Heart right ventricle (tissue), 16 donors: Measurements from ENCODE around the gene ARHGEF7. TPM values are rescaled to one million over a fixed set of nuclear protein-coding genes. Genes with fewer than 3 reads are reported as not detected.
"Not testable (repeated sequence)": the region's sequence is repeated elsewhere in the genome, so short reads cannot be mapped to it uniquely, and the experiment has no call there.

Experiments
- ATAC-seq, 8 donors: fragments of 200-7000 bp; cut with Tn5 transposase; one replicate each; pipeline ENCODE4 v1.9.1; 2020; ENCODE audit warnings: mild to moderate bottlenecking in 8 of 8, moderate library complexity in 8 of 8, moderate number of reproducible peaks in 1 of 8
- DNase-seq, 2 donors: peaks; one replicate each; pipeline ENCODE4 v3.0.0-alpha.2; 2020
- H3K27ac ChIP-seq, 10 donors: fragments of 200-600 bp; sonication (generic) in 2 of 10; one replicate each; pipeline versions ENCODE4 v1.5.0 to v1.8.0; 2020 to 2022; ENCODE audit warnings: mild to moderate bottlenecking in 3 of 10
- H3K27me3 ChIP-seq, 7 donors: fragments of 200-600 bp; one replicate each; pipeline ENCODE4 v1.8.0; 2021 to 2022; ENCODE audit warnings: mild to moderate bottlenecking in 2 of 7
- H3K36me3 ChIP-seq, 9 donors: fragments of 200-600 bp; sonication (generic) in 1 of 9; one replicate each; pipeline versions ENCODE4 v1.5.0 to v1.8.0; 2020 to 2022; ENCODE audit warnings: mild to moderate bottlenecking in 2 of 9
- H3K4me1 ChIP-seq, 9 donors: fragments of 200-600 bp; sonication (generic) in 1 of 9; one replicate each; pipeline versions ENCODE4 v1.5.0 to v1.8.0; 2020 to 2022; ENCODE audit warnings: mild to moderate bottlenecking in 4 of 9
- H3K4me3 ChIP-seq, 10 donors: fragments of 200-600 bp; sonication (generic) in 2 of 10; one replicate each; pipeline versions ENCODE4 v1.5.0 to v1.8.0; 2020 to 2022; ENCODE audit warnings: mild to moderate bottlenecking in 7 of 10, moderate library complexity in 2 of 10
- H3K9me3 ChIP-seq, 11 donors: fragments of 200-600 bp in 10 of 11; sonication (generic) in 2 of 11; one replicate each; pipeline versions ENCODE4 v1.5.0 to v1.8.0; 2013 to 2022; ENCODE audit warnings: mild to moderate bottlenecking in 2 of 11, control low read depth in 1 of 11, moderate library complexity in 1 of 11
- CTCF ChIP-seq, 9 donors: fragments of 200-600 bp; sonication (generic) in 2 of 9; IDR thresholded peaks; one replicate each; pipeline versions ENCODE4 v1.5.0 to v1.8.0; 2021 to 2022; ENCODE audit warnings: antibody characterized with exemption in 9 of 9, mild to moderate bottlenecking in 5 of 9, moderate library complexity in 1 of 9
- WGBS, 2 donors: extraction: QIAGEN DNeasy Blood & Tissue Kit; methylation state at CpG; one replicate each; pipeline ENCODE4 v1.1.7; 2013; ENCODE audit warnings: inconsistent platforms in 1 of 2; 5-methylcytosine and 5-hydroxymethylcytosine counted together
- intact Hi-C, 10 donors: fragments of 100-400 bp; cut with DNase I; formaldehyde crosslinking; loops; one replicate each; pipeline versions ENCODE4 v1.11.1 to v1.14.2; 2022
- polyA plus RNA-seq, 2 donors: library from polyadenylated mRNA; stranded (reverse); fragments of 200-250 nt; gene quantifications; one replicate each; pipeline ENCODE4 v1.2.3, GENCODE V29; 2013
- total RNA-seq, 10 donors: library from RNA; stranded (reverse); fragmentation: NEBNext Ultra II Directional in 3 of 10; extraction: Animal tissue kit (Norgen Biotek cat#: 25700) in 3 of 10; gene quantifications; one replicate each; pipeline versions ENCODE4 v1.2.1 to v1.2.4, GENCODE V29; 2021 to 2023
- donor health status: Arrhythmogenic right ventricular cardiomyopathy.
- donor health status: ischemic (EF 13 %, LVEDD 7.1; RV severe dilation, severe dysfunction).
- donor health status: healthy with polysubstance abuse.
- donor health status: DM: no; HTN: yes; CAD: no.
- donor health status: DM: no; HTN: no; CAD: no.
- donor health status: ischemic (EF 25% LVEDD 6.9; RV normal size, moderate dysfunction).
- donor health status: ischemic (EF 25% LVEDD 5.7; RV mildly dilated, moderate dysfunction).
- donor health status: healthy.
- donor health status: DM: yes; HTN: yes; CAD: no.
- donor health status: Ischemic cardiomyopathy.
- donor health status: ischemic (EF 35%, LVEDD 5.7; RV mildly dilated, moderate dysfunction).
- donor health status: nonischemic (EF 11% LVEDD 7.7; RV severe dilation, severe dysfunction).
- donor health status: DM: yes; HTN: yes; CAD: no.
- donor health status: PGD.
- donor health status: ischemic (EF 29% LVEDD 5.4; RV normal size, mild dysfunction).
- donor health status: nonischemic (EF 23%, LVEDD 6.1; RV moderate dilation, normal function).

ARHGEF7 gene
- total and polyA plus RNA-seq, 12 donors, result 18.4 to 56.6 (median 43.1) TPM

DNA sequence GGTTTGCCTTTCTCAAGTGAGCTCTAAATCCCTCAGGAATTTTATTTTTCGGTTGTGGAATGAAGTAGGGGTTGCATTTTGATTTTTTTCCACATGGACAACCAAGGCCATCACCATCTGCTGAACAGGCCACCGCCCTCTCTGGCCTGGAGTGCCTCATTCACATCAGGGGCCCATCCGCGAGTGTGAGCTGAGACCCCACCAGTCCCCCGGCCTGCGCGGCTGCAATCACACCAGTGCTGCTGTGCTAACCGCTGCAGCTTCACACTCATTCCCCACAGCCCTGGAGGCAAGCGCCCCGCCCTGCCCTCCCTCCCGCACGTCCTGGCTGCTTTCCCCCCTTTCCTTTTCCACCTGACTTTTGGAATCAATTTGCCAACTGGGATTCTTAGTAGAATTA lies 35.7 kb upstream of the ARHGEF7 start:
- H3K27ac ChIP-seq, result no peak overlapping the region
- no peak for ATAC-seq
- no peaks in the 10 kb centered on the region for H3K36me3 ChIP-seq
- no peak overlapping the region for H3K4me3 ChIP-seq
- intact Hi-C loops, result no loop called here
- no peaks in the 10 kb centered on the region for H3K4me1 ChIP-seq
- TF ChIP-seq CTCF (IDR thresholded peaks at IDR 0.05), result no peak
- no peak for DNase-seq
- peaks cover 0 to 12% (median 0%) of the 10 kb centered on the region in 7 donors for H3K27me3 ChIP-seq
- WGBS, 2 donors, result 80 to 88% methylated on average over 12 of the region's 12 CpGs
- peaks cover 0 to 15% (median 9%) of the 10 kb centered on the region in 11 donors for H3K9me3 ChIP-seq

DNA sequence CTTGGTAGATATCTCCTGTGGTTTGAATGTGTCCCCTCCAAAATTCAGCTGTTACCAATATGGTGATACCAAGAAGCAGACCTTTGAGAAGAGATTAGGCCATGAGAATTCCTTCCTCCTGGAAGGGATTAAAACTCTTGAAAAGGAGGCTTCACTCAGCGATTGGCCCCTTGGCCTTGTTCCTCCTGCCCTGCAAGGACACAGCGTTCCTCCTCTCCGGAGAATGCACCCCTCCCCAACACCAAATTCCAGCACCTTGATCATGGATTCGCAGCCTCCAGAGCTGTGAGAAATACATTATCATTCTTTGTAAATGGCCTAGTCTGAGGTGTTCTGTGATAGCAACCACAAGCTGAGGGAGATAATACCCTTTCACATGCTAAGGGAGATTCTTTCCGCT lies 34.5 kb upstream of the ARHGEF7 start:
- 45 to 56% methylated on average over 5 of the region's 5 CpGs for WGBS, 2 donors
- intact Hi-C loops, result no loop called here
- H3K4me3 ChIP-seq, result no peak overlapping the region

GRCh38 chr13:111082240-111082639 lies 32.9 kb upstream of the ARHGEF7 start:
- ATAC-seq (no peak), DNase-seq (no peak)
- TF ChIP-seq CTCF (IDR thresholded peaks at IDR 0.05), result no peak
- intact Hi-C loops, result no loop called here
- WGBS, 2 donors, result 58 to 90% methylated on average over 4 of the region's 4 CpGs
- peaks cover 0 to 12% (median 0%) of the 10 kb centered on the region in 7 donors for H3K27me3 ChIP-seq
- H3K36me3 ChIP-seq, result no peaks in the 10 kb centered on the region
- H3K27ac ChIP-seq, result no peak overlapping the region
- H3K4me3 ChIP-seq, result no peak overlapping the region
- peaks cover 0 to 5% (median 0%) of the 10 kb centered on the region in 11 donors for H3K9me3 ChIP-seq
- no peaks in the 10 kb centered on the region for H3K4me1 ChIP-seq

More for the DNA sequence above, 34.5 kb upstream of the ARHGEF7 start:
- DNase-seq (no peak), ATAC-seq (no peak)
- peaks cover 0 to 12% (median 0%) of the 10 kb centered on the region in 7 donors for H3K27me3 ChIP-seq
- H3K36me3 ChIP-seq, result no peaks in the 10 kb centered on the region
- peaks cover 0 to 4% (median 0%) of the 10 kb centered on the region in 11 donors for H3K9me3 ChIP-seq
- no peaks in the 10 kb centered on the region for H3K4me1 ChIP-seq
- no peak overlapping the region for H3K27ac ChIP-seq
- no peak for TF ChIP-seq CTCF (IDR thresholded peaks at IDR 0.05)

DNA sequence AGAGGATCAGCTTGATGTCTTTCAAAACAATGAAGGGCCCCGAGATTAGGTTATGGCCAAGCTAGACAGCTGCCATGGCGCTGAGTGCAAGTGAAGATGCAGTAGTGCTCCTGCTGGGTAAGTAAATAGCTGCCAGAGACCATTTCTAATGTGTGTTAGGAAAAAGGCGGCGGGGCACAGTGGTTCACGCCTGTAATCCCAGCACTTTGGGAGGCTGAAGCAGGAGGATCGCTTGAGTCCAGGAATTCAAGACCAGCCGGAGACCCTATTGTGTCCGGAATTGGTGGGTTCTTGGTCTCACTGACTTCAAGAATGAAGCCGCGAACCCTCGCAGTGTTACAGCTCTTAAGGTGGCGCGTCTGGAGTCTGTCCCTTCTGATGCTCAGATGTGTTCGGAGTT lies 32.3 kb upstream of the ARHGEF7 start:
- H3K9me3 ChIP-seq, intact Hi-C loops, ATAC-seq, H3K4me1 ChIP-seq, H3K4me3 ChIP-seq, H3K27ac ChIP-seq, H3K36me3 ChIP-seq, DNase-seq: not testable (repeated sequence)
- WGBS, 2 donors, result 94 to 95% methylated on average over 14 of the region's 14 CpGs
- H3K27me3 ChIP-seq, result peaks cover 0 to 12% (median 0%) of the 10 kb centered on the region in 7 donors

GRCh38 chr13:111083693-111084092 lies 31.4 kb upstream of the ARHGEF7 start:
- H3K27ac ChIP-seq, H3K36me3 ChIP-seq, H3K9me3 ChIP-seq, H3K27me3 ChIP-seq, H3K4me1 ChIP-seq, DNase-seq, intact Hi-C loops, H3K4me3 ChIP-seq, ATAC-seq: not testable (repeated sequence)
- WGBS, 2 donors, result 86 to 87% methylated on average over 13 of the region's 25 CpGs
